HFF-Myc (cell line): ENCODE data around the gene SSC5D.

Experiments
- DNase-seq: peaks from one replicate; pipeline ENCODE4 v3.0.0-alpha.2; 2011; ENCODE audit warnings: low read depth; ENCODE audit errors: extremely low read depth
- H3K4me3 ChIP-seq: replicated peaks from 2 replicates; pipeline ENCODE4 v1.5.1; 2011; ENCODE audit warnings: low read depth, mild to moderate bottlenecking, control low read depth, low read length
- CTCF ChIP-seq: IDR thresholded peaks from 2 replicates; pipeline ENCODE4 v1.5.1; 2012; ENCODE audit warnings: mild to moderate bottlenecking, low read depth, low read length, control low read depth; ENCODE audit errors: missing control alignments

The SSC5D gene

GRCh38 chr19:55451163-55451964 lies 36.9 kb upstream of the SSC5D start:
- no peak for DNase-seq
- no peak for TF ChIP-seq CTCF

GRCh38 chr19:55451965-55452748 lies 36.1 kb upstream of the SSC5D start:
- no peak for DNase-seq
- no peak overlapping the region for H3K4me3 ChIP-seq
- TF ChIP-seq CTCF: no peak

More at GRCh38 chr19:55451163-55451964, 36.9 kb upstream of the SSC5D start:
- no peak overlapping the region for H3K4me3 ChIP-seq

GRCh38 chr19:55452749-55453346 lies 35.4 kb upstream of the SSC5D start:
- TF ChIP-seq CTCF: no peak
- DNase-seq: peak; percentile 40
- H3K4me3 ChIP-seq: no peak overlapping the region

GRCh38 chr19:55453511-55454260 lies 34.5 kb upstream of the SSC5D start:
- no peak for DNase-seq
- H3K4me3 ChIP-seq: no peak overlapping the region
- no peak for TF ChIP-seq CTCF

- no peak overlapping the region for H3K4me3 ChIP-seq
- DNase-seq: no peak
- TF ChIP-seq CTCF: peak; percentile 75
These were observed 33.4 kb upstream of the SSC5D start for GRCh38 chr19:55454787-55455243.

- no peak for TF ChIP-seq CTCF
- no peak overlapping the region for H3K4me3 ChIP-seq
- no peak for DNase-seq
These were observed 32.5 kb upstream of the SSC5D start for GRCh38 chr19:55455576-55456235.
